Brain pericyte (primary cell): ENCODE measurements around the gene GADL1.

Experiments used
- DNase-seq: peaks from one replicate; pipeline ENCODE4 v3.0.0-alpha.2; 2012; ENCODE audit warnings: low read depth, low spot score

The GADL1 gene

GRCh38 chr3:30695302-30696061 lies 199.0 kb downstream of the GADL1 start:
- no peak for DNase-seq

GRCh38 chr3:30694668-30695067 lies 199.8 kb downstream of the GADL1 start:
- DNase-seq: no peak

GRCh38 chr3:30694148-30694547 lies 200.3 kb downstream of the GADL1 start:
- no peak for DNase-seq

- DNase-seq: no peak
Observed at GRCh38 chr3:30693470-30694120, 200.9 kb downstream of the GADL1 start.

- DNase-seq: no peak
Observed at GRCh38 chr3:30692498-30693130, 201.8 kb downstream of the GADL1 start.

GRCh38 chr3:30691944-30692343 lies 202.5 kb downstream of the GADL1 start:
- DNase-seq: no peak

GRCh38 chr3:30691249-30691880 lies 203.1 kb downstream of the GADL1 start:
- no peak for DNase-seq

- DNase-seq: no peak
Observed at GRCh38 chr3:30690199-30690598, 204.3 kb downstream of the GADL1 start.

- no peak for DNase-seq
Observed at GRCh38 chr3:30688776-30689641, 205.5 kb downstream of the GADL1 start.

- DNase-seq: no peak
Observed at GRCh38 chr3:30687930-30688570, 206.4 kb downstream of the GADL1 start.

GRCh38 chr3:30686799-30687198 lies 207.7 kb downstream of the GADL1 start:
- DNase-seq: no peak

- no peak for DNase-seq
Observed at GRCh38 chr3:30686176-30686575, 208.3 kb downstream of the GADL1 start.

GRCh38 chr3:30685267-30685667 lies 209.2 kb downstream of the GADL1 start:
- DNase-seq: no peak

- no peak for DNase-seq
Observed at GRCh38 chr3:30684356-30684755, 210.1 kb downstream of the GADL1 start.

GRCh38 chr3:30683769-30684168 lies 210.7 kb downstream of the GADL1 start:
- DNase-seq: no peak

GRCh38 chr3:30682434-30683155 lies 211.9 kb downstream of the GADL1 start:
- no peak for DNase-seq

- DNase-seq: no peak
Observed at GRCh38 chr3:30681649-30682211, 212.7 kb downstream of the GADL1 start.

- no peak for DNase-seq
Observed at GRCh38 chr3:30680789-30681648, 213.4 kb downstream of the GADL1 start.

GRCh38 chr3:30679045-30679444 lies 215.4 kb downstream of the GADL1 start:
- DNase-seq: no peak
